Activated B cell treated with CpG ODN at 0.5 μM for 24 hours (primary cell): Measurements from ENCODE around the gene TMCC2. TPM values are rescaled to one million over a fixed set of nuclear protein-coding genes. Genes with fewer than 3 reads are reported as not detected.

ENCODE experiments used
- ATAC-seq: fragments of 200-7000 bp; cut with Tn5 transposase; one replicate; pipeline ENCODE4 v1.10.0; 2021; ENCODE audit warnings: low read depth, mild to moderate bottlenecking, moderate library complexity
- CTCF ChIA-PET: fragments of 350-600 bp; sonication (Branson Sonifier 250); formaldehyde crosslinking; loops from one replicate; lab custom pipeline; 2021; ENCODE audit warnings: antibody characterized with exemption; lab: Charles Lee
- POLR2A ChIA-PET: fragments of 350-600 bp; sonication (Branson Sonifier 250); formaldehyde crosslinking; loops from one replicate; lab custom pipeline; 2021; ENCODE audit warnings: antibody characterized with exemption; lab: Charles Lee
- DNase-seq: peaks from one replicate; pipeline ENCODE4 v3.0.0; 2022
- H3K27ac Mint-ChIP-seq: one replicate; pipeline ENCODE4 v1.8.0; 2020; ENCODE audit warnings: mixed read lengths
- H3K27me3 Mint-ChIP-seq: one replicate; pipeline ENCODE4 v1.8.0; 2021; ENCODE audit warnings: mixed read lengths
- H3K36me3 Mint-ChIP-seq: one replicate; pipeline ENCODE4 v1.8.0; 2021; ENCODE audit warnings: low read depth, mixed read lengths
- H3K4me1 Mint-ChIP-seq: one replicate; pipeline ENCODE4 v1.8.0; 2021; ENCODE audit warnings: mixed read lengths
- H3K4me3 Mint-ChIP-seq: one replicate; pipeline ENCODE4 v1.8.0; 2020; ENCODE audit warnings: mild to moderate bottlenecking, mixed read lengths
- H3K9me3 Mint-ChIP-seq: one replicate; pipeline ENCODE4 v1.8.0; 2020; ENCODE audit warnings: mixed read lengths
- CTCF ChIP-seq: fragments of 200-600 bp; IDR thresholded peaks from one replicate; pipeline ENCODE4 v1.8.0; 2022; ENCODE audit warnings: antibody characterized with exemption, mild to moderate bottlenecking
- intact Hi-C: fragments of 100-400 bp; cut with micrococcal nuclease; formaldehyde crosslinking; loops from one replicate; pipeline ENCODE4 v1.15.1; 2024
- total RNA-seq: library from RNA; stranded (reverse); gene quantifications from 2 replicates; pipeline ENCODE4 v1.2.3, GENCODE V29; 2022

TMCC2 gene
- total RNA-seq, 1 donor from 2014 or later, result 1.2 TPM

DNA sequence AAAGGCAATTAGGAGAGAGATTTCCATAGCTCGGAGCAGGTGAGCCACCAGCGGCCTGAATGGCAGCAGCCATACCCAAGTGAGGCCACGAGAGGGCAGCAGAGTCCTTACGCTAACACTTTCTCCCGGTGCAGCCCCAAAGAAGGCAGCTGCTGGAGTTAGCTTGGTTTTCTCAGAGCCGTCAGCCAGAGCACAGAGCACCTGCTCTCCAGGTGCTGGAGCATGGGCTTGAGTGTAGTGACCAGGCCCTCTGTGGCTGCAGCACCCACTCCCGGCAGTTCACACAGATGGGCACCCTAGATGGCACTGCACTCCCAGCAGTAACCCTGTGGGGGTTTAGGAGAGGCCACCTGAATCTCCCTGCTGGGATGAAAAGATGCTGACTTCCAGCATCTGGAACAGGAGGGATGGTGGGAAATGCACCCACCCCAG, 45.8 kb downstream of the TMCC2 start:
- no peaks in the 10 kb centered on the region for H3K9me3 Mint-ChIP-seq
- peaks cover 54% of the 10 kb centered on the region for H3K4me1 Mint-ChIP-seq
- peak; percentile 89 for ATAC-seq
- no peaks in the 10 kb centered on the region for H3K36me3 Mint-ChIP-seq
- peak overlapping the region; percentile 76 for H3K27ac Mint-ChIP-seq
- H3K4me3 Mint-ChIP-seq, result peak overlapping the region; percentile 35
- ChIA-PET POLR2A (interaction anchor here (0.6 to 35.7 kb wide), 11 partner anchors 13 to 429 kb away, joined by 3 to 1622 read pairs (median 4); partner anchors contain the start of gene NUAK2), CTCF (interaction anchor here (0.8 to 10.5 kb wide), 32 partner anchors 13 to 320 kb away, joined by 3 to 585 read pairs (median 8); partner anchors contain the start of genes BLACAT1, KLHDC8A, NUAK2 and RBBP5)
- no peaks in the 10 kb centered on the region for H3K27me3 Mint-ChIP-seq
- TF ChIP-seq CTCF, result peak; percentile 56
- intact Hi-C loops, result loop anchor here (1.0 kb wide), 7 partner anchors 12 to 251 kb away; partner anchors contain the start of gene NUAK2
- DNase-seq, result peak; percentile 77

DNA sequence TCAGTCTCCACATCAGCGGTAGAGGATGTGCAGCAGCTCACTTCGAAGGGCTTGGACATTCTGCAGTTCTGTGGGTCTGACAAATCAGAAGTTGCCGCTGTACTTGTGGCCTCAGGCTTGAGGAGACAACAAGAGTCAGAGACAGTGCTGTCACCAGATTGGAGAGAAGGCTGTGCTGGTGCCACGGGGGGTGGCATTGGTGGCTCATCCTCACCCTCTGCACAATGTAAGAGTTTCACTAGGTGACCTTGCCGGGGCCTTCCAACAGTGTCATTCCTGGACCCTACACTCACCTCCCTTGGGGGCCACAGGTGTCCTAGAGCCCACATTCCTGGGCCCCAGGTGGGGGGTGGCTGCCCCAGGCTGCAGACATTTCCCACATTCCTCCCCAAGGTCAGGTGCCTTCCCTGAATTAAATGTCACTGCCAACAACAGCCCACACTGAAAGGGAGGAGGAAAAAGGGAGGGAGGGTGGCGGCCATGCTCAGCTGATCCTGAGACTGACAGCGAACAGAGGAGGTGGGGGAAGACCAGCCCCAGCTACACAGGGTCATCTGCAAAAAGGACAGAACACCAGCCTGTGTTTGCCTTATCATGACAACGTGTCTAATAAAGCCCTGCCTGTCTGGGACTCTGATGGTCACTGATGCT, 46.4 kb downstream of the TMCC2 start:
- Mint-ChIP-seq H3K9me3 (no peaks in the 10 kb centered on the region), H3K27ac (peak overlapping the region; percentile 76), H3K36me3 (no peaks in the 10 kb centered on the region), H3K27me3 (no peaks in the 10 kb centered on the region), H3K4me3 (peak overlapping the region; percentile 35), H3K4me1 (peaks cover 60% of the 10 kb centered on the region)
- POLR2A ChIA-PET, result interaction anchor here (0.9 to 35.7 kb wide), 10 partner anchors 13 to 213 kb away, joined by 3 to 1622 read pairs (median 4); partner anchors contain the start of gene NUAK2
- CTCF ChIA-PET, result interaction anchor here (0.9 to 10.5 kb wide), 31 partner anchors 12 to 319 kb away, joined by 3 to 585 read pairs (median 9); partner anchors contain the start of genes BLACAT1, KLHDC8A, NUAK2 and RBBP5
- peak; percentile 33 for ATAC-seq
- intact Hi-C loops, result no loop called here
- no peak for TF ChIP-seq CTCF
- DNase-seq, result no peak

- no peak for TF ChIP-seq CTCF
- no peaks in the 10 kb centered on the region for H3K27me3 Mint-ChIP-seq
- H3K4me3 Mint-ChIP-seq, result peak overlapping the region; percentile 35
- intact Hi-C loops, result no loop called here
- ChIA-PET POLR2A (interaction anchor here (0.8 to 35.7 kb wide), 3 partner anchors 12 to 75 kb away, joined by 5 to 1622 read pairs (median 196); partner anchors contain the start of gene NUAK2), CTCF (interaction anchor here (0.8 to 10.5 kb wide), 11 partner anchors 11 to 250 kb away, joined by 3 to 585 read pairs (median 41); partner anchors contain the start of genes KLHDC8A and NUAK2)
- no peaks in the 10 kb centered on the region for H3K36me3 Mint-ChIP-seq
- DNase-seq, result no peak
- peak; percentile 32 for ATAC-seq
- H3K4me1 Mint-ChIP-seq, result peaks cover 69% of the 10 kb centered on the region
- no peaks in the 10 kb centered on the region for H3K9me3 Mint-ChIP-seq
- peak overlapping the region; percentile 61 for H3K27ac Mint-ChIP-seq
Observed at GRCh38 chr1:205275133-205275532, 47.4 kb downstream of the TMCC2 start.

- Mint-ChIP-seq H3K4me3 (no peak overlapping the region), H3K27ac (peak overlapping the region; percentile 35)
Observed at GRCh38 chr1:205275916-205276688, 48.4 kb downstream of the TMCC2 start.

More at GRCh38 chr1:205275916-205276688, 48.4 kb downstream of the TMCC2 start:
- Mint-ChIP-seq H3K27me3 (no peaks in the 10 kb centered on the region), H3K4me1 (peaks cover 79% of the 10 kb centered on the region), H3K9me3 (no peaks in the 10 kb centered on the region), H3K36me3 (no peaks in the 10 kb centered on the region)
- DNase-seq (no peak), ATAC-seq (no peak)
- ChIA-PET POLR2A (interaction anchor here (7.7 to 35.7 kb wide), 2 partner anchors 11 to 39 kb away, joined by 196 to 1622 read pairs; partner anchors contain the start of gene NUAK2), CTCF (interaction anchor here (0.6 to 10.5 kb wide), 7 partner anchors 10 to 249 kb away, joined by 3 to 585 read pairs (median 54); partner anchors contain the start of gene NUAK2)
- intact Hi-C loops, result no loop called here
- no peak for TF ChIP-seq CTCF
